ENCODE results near the gene RNF208. TPM values are rescaled to one million over a fixed set of nuclear protein-coding genes. Genes with fewer than 3 reads are reported as not detected.

Gene RNF208
- total RNA-seq (2014; rRNA removed; shearing (Covaris generic)) (1.4 and 1.9 TPM in 2 replicates), polyA plus RNA-seq (2016; fragmentation: Nextera tagmentation; extraction: Ambion mirVana) (5.6 and 7.4 TPM in 2 replicates)
- long read RNA-seq, partial matches to known transcripts = 0 of 1 reads
- long read RNA-seq, other reads (novel, unspliced or antisense) = 0 of 1 reads

GRCh38 chr9:137222190-137223077 lies at the start of gene RNF208:
RNF208 (minus strand) TSS chr9:137222240; CDS start chr9:137221212, 1,028 bp downstream.
- peaks cover 3% of the 10 kb centered on the region; the same call in 1 of the 2 replicates for H3K4me1 ChIP-seq (ENCODE audit: insufficient read depth)
- H3K36me3 Mint-ChIP-seq (ENCODE audit: low read depth) = no peaks in the 10 kb centered on the region
- peaks cover under 1% of the 10 kb centered on the region for H3K27me3 Mint-ChIP-seq (ENCODE audit: insufficient read depth, low read depth, poor library complexity)
- peak within 1 kb of the TSS; percentile 94 for H3K4me3 ChIP-seq
- peak; percentile 6 for ATAC-seq
- no peaks in the 10 kb centered on the region for H3K9me2 ChIP-seq (ENCODE audit: insufficient read depth)
- peaks cover 9% of the 10 kb centered on the region; the same call in 1 of the 2 replicates for H3K27me3 ChIP-seq (ENCODE audit: insufficient read depth)
- H3K4me1 Mint-ChIP-seq = peaks cover 2% of the 10 kb centered on the region; the same call in 2 of the 3 replicates
- no peak within 1 kb of the TSS for H3K27ac Mint-ChIP-seq
- H4K20me1 ChIP-seq (replicated peaks; ENCODE audit: insufficient read depth) = no peaks in the 10 kb centered on the region
- no peak within 1 kb of the TSS for H3K27ac ChIP-seq (ENCODE audit: low read depth)
- H3F3A ChIP-seq (replicated peaks; ENCODE audit: low read depth) = 0 out of 2 replicates have a peak, but pooled peaks cover 9% of the 10 kb centered on the region
- H3K4me2 ChIP-seq = peak within 1 kb of the TSS; percentile 85
- TF ChIP-seq ETS1 (IDR thresholded peaks at IDR 0.05) (no peak), ZNF114 (CRISPR knock-in tag; IDR thresholded peaks at IDR 0.05) (no peak)
- H3K9me3 Mint-ChIP-seq = no peaks in the 10 kb centered on the region
- H3K79me2 ChIP-seq (replicated peaks; ENCODE audit: insufficient read depth) = no peaks in the 10 kb centered on the region
- H3K4me3 Mint-ChIP-seq = peak within 1 kb of the TSS; percentile 70
- no peak within 1 kb of the TSS; the same call in 1 of the 2 replicates for H2AFZ ChIP-seq
- peak; percentile 50 for DNase-seq (ENCODE audit: low spot score)
- H3K36me3 ChIP-seq (ENCODE audit: insufficient read depth) = no peaks in the 10 kb centered on the region

DNA sequence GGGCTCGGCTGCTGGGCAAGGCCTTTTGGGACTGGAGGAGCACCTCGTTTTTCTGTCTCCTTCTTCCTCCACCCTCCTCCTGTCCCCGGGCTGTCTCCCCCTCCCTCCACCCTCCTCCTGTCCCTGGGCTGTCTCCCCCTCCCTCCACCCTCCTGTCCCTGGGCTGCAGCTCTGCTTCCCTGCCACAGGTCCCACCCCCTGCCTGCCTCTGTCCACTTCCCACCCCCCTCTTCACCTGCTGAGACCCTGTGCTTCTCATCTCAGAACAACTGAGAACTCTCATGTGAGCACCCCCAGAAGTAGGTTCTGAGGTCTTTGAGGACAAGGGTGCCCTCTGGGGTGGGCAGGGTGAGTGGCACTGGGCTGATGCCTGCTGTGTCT lies 49.6 kb upstream of the RNF208 start:
- Histone ChIP-seq H3K27me3 (ENCODE audit: insufficient read depth) (no peaks in the 10 kb centered on the region), H2AFZ (no peak overlapping the region), H3K9me2 (ENCODE audit: insufficient read depth) (no peaks in the 10 kb centered on the region), H3K4me2 (no peak overlapping the region), H3K27ac (ENCODE audit: low read depth) (no peak overlapping the region; the same call in 1 of the 2 replicates), H3F3A (replicated peaks; ENCODE audit: low read depth) (0 out of 2 replicates have a peak, but pooled peaks cover 1% of the 10 kb centered on the region), H3K4me3 (no peak overlapping the region), H3K4me1 (ENCODE audit: insufficient read depth) (peaks cover 6% of the 10 kb centered on the region), H3K36me3 (ENCODE audit: insufficient read depth) (peaks cover 10% of the 10 kb centered on the region; the same call in 1 of the 2 replicates), H3K79me2 (replicated peaks; ENCODE audit: insufficient read depth) (no peaks in the 10 kb centered on the region), H4K20me1 (replicated peaks; ENCODE audit: insufficient read depth) (0 out of 2 replicates have a peak, but pooled peaks cover 9% of the 10 kb centered on the region)
- no peak overlapping the region for H3K27ac Mint-ChIP-seq
- ATAC-seq (no peak), DNase-seq (ENCODE audit: low spot score) (no peak)
- no peak overlapping the region for H3K4me3 Mint-ChIP-seq
- peaks cover 32% of the 10 kb centered on the region for H3K4me1 Mint-ChIP-seq
- H3K27me3 Mint-ChIP-seq (ENCODE audit: insufficient read depth, low read depth, poor library complexity) = peaks cover 29% of the 10 kb centered on the region
- peaks cover 31% of the 10 kb centered on the region for H3K36me3 Mint-ChIP-seq (ENCODE audit: low read depth)
- no peaks in the 10 kb centered on the region; the same call in 2 of the 3 replicates for H3K9me3 Mint-ChIP-seq
- no peak for TF ChIP-seq ZNF114 (CRISPR knock-in tag; IDR thresholded peaks at IDR 0.05)
- no peak for TF ChIP-seq ZNF462 (CRISPR knock-in tag; IDR thresholded peaks at IDR 0.05)
- TF ChIP-seq, protein P1, sequence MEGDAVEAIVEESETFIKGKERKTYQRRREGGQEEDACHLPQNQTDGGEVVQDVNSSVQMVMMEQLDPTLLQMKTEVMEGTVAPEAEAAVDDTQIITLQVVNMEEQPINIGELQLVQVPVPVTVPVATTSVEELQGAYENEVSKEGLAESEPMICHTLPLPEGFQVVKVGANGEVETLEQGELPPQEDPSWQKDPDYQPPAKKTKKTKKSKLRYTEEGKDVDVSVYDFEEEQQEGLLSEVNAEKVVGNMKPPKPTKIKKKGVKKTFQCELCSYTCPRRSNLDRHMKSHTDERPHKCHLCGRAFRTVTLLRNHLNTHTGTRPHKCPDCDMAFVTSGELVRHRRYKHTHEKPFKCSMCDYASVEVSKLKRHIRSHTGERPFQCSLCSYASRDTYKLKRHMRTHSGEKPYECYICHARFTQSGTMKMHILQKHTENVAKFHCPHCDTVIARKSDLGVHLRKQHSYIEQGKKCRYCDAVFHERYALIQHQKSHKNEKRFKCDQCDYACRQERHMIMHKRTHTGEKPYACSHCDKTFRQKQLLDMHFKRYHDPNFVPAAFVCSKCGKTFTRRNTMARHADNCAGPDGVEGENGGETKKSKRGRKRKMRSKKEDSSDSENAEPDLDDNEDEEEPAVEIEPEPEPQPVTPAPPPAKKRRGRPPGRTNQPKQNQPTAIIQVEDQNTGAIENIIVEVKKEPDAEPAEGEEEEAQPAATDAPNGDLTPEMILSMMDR (conservative IDR thresholded peaks at IDR 0.05; ENCODE audit: low read depth in 2 of 2) = no peak
- TF ChIP-seq NANOG (IDR thresholded peaks at IDR 0.05; ENCODE audit: borderline replicate concordance) = no peak
- TF ChIP-seq ETS1 (IDR thresholded peaks at IDR 0.05) = no peak
- no peak for TF ChIP-seq STAT1 (IDR thresholded peaks at IDR 0.05; ENCODE audit: unreplicated experiment)
- TF ChIP-seq ZNF331 (CRISPR knock-in tag; IDR thresholded peaks at IDR 0.05; ENCODE audit: low read depth) = no peak
- TF ChIP-seq JUNB (IDR thresholded peaks at IDR 0.05; ENCODE audit: unreplicated experiment) = no peak
- no peak for TF ChIP-seq POLR2AphosphoS5 (IDR thresholded peaks at IDR 0.05; ENCODE audit: low read depth)

All from GM23338 (cell line).